ENCODE measurements around the gene PSMA3. TPM values are rescaled to one million over a fixed set of nuclear protein-coding genes. Genes with fewer than 3 reads are reported as not detected.
A peak's percentile ranks its signal among the peaks of the same experiment; 100 is the strongest.

Gene PSMA3
- total RNA-seq, 1 donor from 2014 or later, result 132 TPM

DNA sequence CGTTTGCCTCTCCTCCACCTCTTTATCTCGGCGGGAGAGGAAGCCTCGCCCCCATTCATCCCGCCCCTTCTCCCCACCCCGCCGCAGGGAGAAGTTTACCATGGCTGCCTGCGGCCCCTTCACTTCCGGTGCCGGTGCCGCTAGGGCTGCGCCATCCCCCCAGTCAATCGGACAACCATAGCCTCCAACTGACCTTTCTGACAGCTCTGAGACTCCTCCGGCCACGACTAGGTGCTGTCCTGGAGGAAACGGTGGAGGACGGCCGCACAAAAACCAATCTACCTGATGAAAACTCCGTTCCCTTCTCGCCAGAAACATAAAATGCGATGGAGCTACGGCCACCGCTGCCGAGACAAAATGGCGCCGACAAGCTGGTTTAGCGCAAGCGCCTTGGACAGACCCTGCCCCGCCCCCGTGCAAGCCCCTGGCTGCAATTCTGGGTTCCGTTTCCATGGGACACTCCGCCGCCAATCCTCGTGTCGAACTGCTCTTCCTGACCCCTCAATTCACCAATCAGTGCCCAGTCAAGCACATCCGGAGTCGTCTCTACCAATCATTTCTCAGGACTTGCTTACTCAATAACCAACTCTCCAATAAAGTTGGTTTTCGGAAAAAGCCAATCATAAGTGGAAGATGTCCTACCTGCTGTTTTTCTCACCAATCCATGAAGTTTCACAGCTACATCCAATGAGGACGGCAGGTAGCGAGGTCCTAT is 53.3 kb downstream of the PSMA3 start:
- no peak for TF ChIP-seq CTCF (IDR thresholded peaks at IDR 0.05)
- intact Hi-C loops (cut with DNase I), result no loop called here
- H3K36me3 ChIP-seq, result peaks cover 43% of the 10 kb centered on the region
- no peaks in the 10 kb centered on the region for H3K9me3 ChIP-seq
- peak overlapping the region; percentile 93 for H3K27ac ChIP-seq
- H3K4me3 ChIP-seq, result peak overlapping the region; percentile 78
- ATAC-seq (peak; percentile 96 to 99), DNase-seq (peak; percentile 99)
- peaks cover 50% of the 10 kb centered on the region for H3K4me1 ChIP-seq
- no peaks in the 10 kb centered on the region for H3K27me3 ChIP-seq (ENCODE audit: low read depth)

DNA sequence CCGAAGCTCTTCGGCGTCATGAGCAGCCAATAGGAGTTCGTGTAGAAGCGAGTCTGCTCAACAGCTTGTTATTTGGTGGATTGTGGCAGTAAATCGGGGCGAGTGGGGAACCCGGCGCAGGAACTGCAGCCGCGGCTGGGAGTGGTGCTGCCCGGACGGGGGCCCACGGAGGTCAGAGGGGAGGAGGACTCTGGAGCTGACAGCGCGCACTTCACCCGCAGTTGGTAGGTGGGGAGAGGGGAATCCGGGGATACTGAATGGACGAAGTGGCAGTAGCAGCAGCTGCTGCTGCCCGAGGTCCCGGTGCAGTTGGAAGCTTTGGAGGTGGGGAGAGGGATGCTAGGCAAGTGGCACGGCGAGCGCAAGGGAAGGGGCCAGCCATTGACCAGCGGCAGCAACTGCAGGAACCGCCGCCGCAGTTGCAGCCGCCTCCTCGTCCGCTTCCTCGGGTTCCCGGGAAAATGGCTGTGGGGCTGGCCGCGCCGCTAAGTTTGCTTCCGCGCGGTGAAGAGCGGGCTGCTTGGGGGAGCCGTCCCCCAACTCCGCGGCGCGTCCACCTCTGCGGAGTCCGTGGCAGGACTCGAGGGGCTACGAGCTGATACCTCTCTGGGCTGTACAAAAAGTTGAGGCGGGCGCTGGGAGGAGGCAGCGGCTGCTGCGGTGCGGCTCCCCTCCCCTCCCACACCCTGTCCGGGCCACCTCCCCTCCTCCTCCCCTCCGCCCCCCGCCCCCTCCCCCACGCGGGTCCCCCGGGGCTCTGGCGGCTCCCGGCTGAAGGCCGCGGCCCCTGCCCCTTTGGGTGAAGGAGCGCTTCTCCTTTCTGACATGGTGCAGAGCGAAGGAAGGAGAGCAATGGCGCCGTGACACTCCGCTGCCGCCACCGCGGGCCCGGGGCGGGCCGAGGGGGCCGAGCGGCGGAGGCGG is 54.1 kb downstream of the PSMA3 start, which contains the start of gene ARID4A:
Gene ARID4A, plus strand, starts transcription at position 79 of the 924 bp plus-strand sequence. CDS start 1,300 bp downstream, outside the sequence.
- Histone ChIP-seq H3K9me3 (no peaks in the 10 kb centered on the region), H3K4me3 (peak within 1 kb of the TSS; percentile 78), H3K36me3 (peaks cover 42% of the 10 kb centered on the region), H3K27me3 (ENCODE audit: low read depth) (no peaks in the 10 kb centered on the region), H3K4me1 (peaks cover 42% of the 10 kb centered on the region), H3K27ac (peak within 1 kb of the TSS; percentile 93)
- TF ChIP-seq CTCF (IDR thresholded peaks at IDR 0.05), result no peak
- DNase-seq, result peak; percentile 91
- peak; percentile 34 to 52 for ATAC-seq
- intact Hi-C loops (cut with DNase I), result no loop called here

DNA sequence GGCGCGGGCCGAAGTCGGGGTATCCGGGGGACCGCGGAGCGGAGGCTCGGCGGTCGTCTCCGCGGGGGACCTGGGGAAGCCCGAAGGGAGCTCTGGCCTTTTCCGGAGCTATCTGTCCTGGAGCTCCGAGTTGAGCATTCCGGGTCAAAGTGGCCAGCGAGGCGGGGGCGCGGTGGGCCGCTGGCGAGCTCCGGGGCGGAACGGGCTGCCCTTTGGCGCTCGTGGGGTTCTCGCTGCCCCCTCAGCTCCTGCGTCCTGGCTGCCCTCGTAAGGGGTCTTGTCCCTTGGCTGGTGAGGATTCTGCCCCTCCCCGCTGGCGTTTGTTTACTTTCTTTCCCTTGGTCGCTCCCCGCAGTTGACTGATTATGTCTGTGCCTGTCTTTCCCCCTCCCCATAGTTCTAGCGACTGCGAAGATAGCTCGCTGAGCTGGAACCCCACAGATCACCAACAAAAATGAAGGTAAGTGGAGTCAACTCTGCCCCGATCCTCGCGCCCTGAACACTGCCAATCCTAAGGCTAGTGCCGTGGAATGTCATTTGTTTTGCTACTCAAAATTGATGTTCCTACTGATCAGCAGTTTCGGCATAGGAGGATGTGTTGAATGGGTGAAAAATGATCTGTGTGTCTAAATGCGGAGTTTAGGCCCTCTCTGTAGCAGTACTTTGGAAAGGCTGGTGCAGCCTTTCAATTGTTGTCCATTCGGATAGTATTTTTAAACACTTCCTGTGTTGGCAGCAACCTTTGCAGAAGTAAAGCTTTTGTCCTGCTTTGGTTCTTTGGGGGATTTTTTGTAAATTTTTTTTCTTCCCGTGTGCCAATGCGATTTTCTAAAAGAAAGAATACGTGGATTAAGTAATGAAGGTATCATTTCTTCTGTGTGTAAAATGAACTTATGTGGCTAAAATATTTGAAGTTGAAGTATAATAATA is 55.0 kb downstream of the PSMA3 start:
- DNase-seq (peak; percentile 57), ATAC-seq (no peak)
- no peaks in the 10 kb centered on the region for H3K27me3 ChIP-seq (ENCODE audit: low read depth)
- intact Hi-C loops (cut with DNase I), result no loop called here
- H3K9me3 ChIP-seq, result no peaks in the 10 kb centered on the region
- peak overlapping the region; percentile 78 for H3K4me3 ChIP-seq
- peak overlapping the region; percentile 90 for H3K27ac ChIP-seq
- H3K4me1 ChIP-seq, result peaks cover 32% of the 10 kb centered on the region
- TF ChIP-seq CTCF (IDR thresholded peaks at IDR 0.05), result no peak
- peaks cover 42% of the 10 kb centered on the region for H3K36me3 ChIP-seq

- Histone ChIP-seq H3K4me1 (peaks cover 16% of the 10 kb centered on the region), H3K9me3 (no peaks in the 10 kb centered on the region), H3K27me3 (ENCODE audit: low read depth) (no peaks in the 10 kb centered on the region), H3K36me3 (peaks cover 51% of the 10 kb centered on the region), H3K27ac (no peak overlapping the region), H3K4me3 (no peak overlapping the region)
- intact Hi-C loops (cut with DNase I), result no loop called here
- DNase-seq, result no peak
- TF ChIP-seq CTCF (IDR thresholded peaks at IDR 0.05), result no peak
- ATAC-seq, result no peak
Observed at GRCh38 chr14:58301416-58301815, 56.8 kb downstream of the PSMA3 start.

- no peak for TF ChIP-seq CTCF (IDR thresholded peaks at IDR 0.05)
- intact Hi-C loops (cut with DNase I), result no loop called here
- Histone ChIP-seq H3K36me3 (peaks cover 88% of the 10 kb centered on the region), H3K4me1 (peaks cover 2% of the 10 kb centered on the region), H3K27me3 (ENCODE audit: low read depth) (no peaks in the 10 kb centered on the region), H3K9me3 (no peaks in the 10 kb centered on the region), H3K27ac (no peak overlapping the region), H3K4me3 (no peak overlapping the region)
- ATAC-seq (no peak), DNase-seq (no peak)
Observed at GRCh38 chr14:58305730-58306129, 61.1 kb downstream of the PSMA3 start.
